ENCODE data around the gene IZUMO4.

Gene IZUMO4

DNA sequence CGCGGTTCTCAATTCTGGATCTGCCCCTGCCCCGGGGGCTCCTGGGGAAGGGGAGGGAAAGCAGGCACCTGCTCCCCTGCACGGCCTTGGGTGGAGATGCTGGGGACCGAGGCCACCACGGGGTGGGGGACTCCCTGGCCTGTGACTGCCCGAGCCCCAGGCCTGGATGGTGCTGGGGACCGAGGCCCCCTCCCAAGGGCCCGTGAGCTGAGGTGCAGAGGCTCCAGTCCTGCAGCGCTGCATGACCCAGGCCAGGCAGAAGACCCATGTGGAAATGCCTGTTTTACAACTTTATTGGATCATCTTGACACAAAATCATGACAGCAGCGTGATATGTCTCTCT, 4.0 kb downstream of the IZUMO4 start:
- H3K27me3 ChIP-seq (ENCODE audit: control insufficient read depth, insufficient read depth, low read length): no peaks in the 10 kb centered on the region
- no peaks in the 10 kb centered on the region for H3K9me3 ChIP-seq (ENCODE audit: control insufficient read depth, insufficient read depth, low read length)
- no peaks in the 10 kb centered on the region for H3K4me1 ChIP-seq (ENCODE audit: control insufficient read depth, insufficient read depth, low read length)
- no peak overlapping the region for H3K27ac ChIP-seq (ENCODE audit: low read depth, low read length)
- H3K9ac ChIP-seq (ENCODE audit: low read depth, low read length): no peak overlapping the region
- H3K4me3 ChIP-seq (ENCODE audit: low read depth, low read length): no peak overlapping the region
- H3K36me3 ChIP-seq (ENCODE audit: control insufficient read depth, insufficient read depth, low read length): peaks cover 51% of the 10 kb centered on the region

DNA sequence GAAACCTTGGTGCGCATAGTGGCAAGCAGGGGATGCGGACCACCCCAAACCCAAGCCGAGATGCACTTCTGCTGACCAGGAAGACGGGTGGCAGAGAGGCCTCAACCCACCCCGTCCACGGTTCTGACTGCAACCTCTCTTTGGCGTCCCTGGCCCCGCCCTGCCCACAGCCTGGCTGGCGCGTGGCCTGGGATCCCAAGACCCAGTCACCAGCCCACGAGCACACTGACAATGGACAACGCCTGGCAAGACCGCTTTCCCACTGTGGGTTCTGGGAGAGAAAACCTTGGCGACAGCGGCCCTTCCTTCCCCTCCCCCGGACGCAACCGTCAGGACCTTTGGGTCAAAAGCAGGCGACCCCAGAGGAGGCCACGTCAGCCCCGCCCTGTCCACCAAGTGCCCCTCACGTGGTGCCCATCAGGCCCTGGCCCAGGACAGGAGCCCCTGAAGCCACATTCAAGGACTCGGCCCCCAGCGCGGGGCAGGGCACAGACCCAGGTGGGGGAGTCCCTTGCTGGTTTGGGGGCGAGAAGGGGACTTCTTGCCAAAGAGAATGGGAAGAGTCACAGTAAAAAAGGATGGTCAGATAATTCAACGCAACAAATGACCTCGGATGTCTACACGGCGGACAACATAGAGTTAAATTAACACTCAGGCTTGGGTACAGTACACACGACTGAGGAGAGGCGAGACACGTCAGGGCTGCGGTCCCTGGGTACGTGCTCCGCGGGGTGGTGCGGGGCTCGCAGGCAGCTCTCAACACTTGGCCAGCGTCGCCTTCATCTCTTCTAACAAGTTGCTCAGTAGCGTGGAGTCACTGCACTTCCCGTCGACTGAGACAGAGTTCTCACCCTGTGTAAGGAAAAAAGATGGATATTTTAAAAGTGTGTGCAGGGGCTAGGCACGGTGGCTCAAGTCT, 5.0 kb downstream of the IZUMO4 start:
- H3K27ac ChIP-seq (ENCODE audit: low read depth, low read length): no peak overlapping the region
- H3K9ac ChIP-seq (ENCODE audit: low read depth, low read length): no peak overlapping the region
- H3K36me3 ChIP-seq (ENCODE audit: control insufficient read depth, insufficient read depth, low read length): peaks cover 61% of the 10 kb centered on the region
- H3K4me1 ChIP-seq (ENCODE audit: control insufficient read depth, insufficient read depth, low read length): no peaks in the 10 kb centered on the region
- no peaks in the 10 kb centered on the region for H3K27me3 ChIP-seq (ENCODE audit: control insufficient read depth, insufficient read depth, low read length)
- no peak overlapping the region for H3K4me3 ChIP-seq (ENCODE audit: low read depth, low read length)
- H3K9me3 ChIP-seq (ENCODE audit: control insufficient read depth, insufficient read depth, low read length): no peaks in the 10 kb centered on the region; the same call in 1 of the 2 replicates

DNA sequence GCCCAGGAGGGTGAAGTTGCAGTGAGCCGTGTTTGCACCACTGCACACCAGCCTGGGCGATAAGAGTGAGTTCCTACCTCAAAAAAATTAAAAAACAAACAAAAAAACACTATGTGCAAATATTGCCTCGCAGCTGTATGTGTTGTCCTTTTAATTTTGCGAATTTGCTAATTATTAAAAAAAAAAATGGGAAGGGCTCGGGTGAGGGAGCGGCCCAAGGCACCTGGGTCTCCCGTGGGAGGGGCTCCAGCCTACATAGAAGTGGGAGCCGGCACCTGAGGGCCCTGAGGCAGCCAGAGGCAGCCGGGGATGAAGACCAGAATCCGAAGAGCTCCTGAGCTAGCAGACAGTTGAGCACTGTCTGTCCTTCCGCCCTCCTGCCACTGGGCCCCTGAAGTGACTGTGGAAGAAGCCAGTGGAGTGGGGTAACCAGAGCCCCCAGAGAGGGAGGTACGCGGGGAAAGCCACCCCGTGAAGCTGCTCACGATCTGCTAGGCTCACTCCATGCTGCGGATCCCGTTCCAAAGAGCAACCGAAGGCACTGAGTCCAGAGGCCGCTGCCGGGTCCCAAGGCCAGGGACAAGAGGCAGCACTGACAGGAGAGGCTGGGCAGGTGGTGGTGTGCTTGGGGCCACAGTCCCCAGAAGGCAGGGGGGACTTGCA, 6.5 kb downstream of the IZUMO4 start:
- no peaks in the 10 kb centered on the region for H3K4me1 ChIP-seq (ENCODE audit: control insufficient read depth, insufficient read depth, low read length)
- H3K36me3 ChIP-seq (ENCODE audit: control insufficient read depth, insufficient read depth, low read length): peaks cover 75% of the 10 kb centered on the region
- H3K9ac ChIP-seq (ENCODE audit: low read depth, low read length): no peak overlapping the region
- no peaks in the 10 kb centered on the region for H3K27me3 ChIP-seq (ENCODE audit: control insufficient read depth, insufficient read depth, low read length)
- no peak overlapping the region for H3K4me3 ChIP-seq (ENCODE audit: low read depth, low read length)
- no peaks in the 10 kb centered on the region; the same call in 1 of the 2 replicates for H3K9me3 ChIP-seq (ENCODE audit: control insufficient read depth, insufficient read depth, low read length)
- no peak overlapping the region for H3K27ac ChIP-seq (ENCODE audit: low read depth, low read length)

GRCh38 chr19:2108251-2109016, 11.7 kb downstream of the IZUMO4 start:
- H3K27ac ChIP-seq (ENCODE audit: low read depth, low read length): no peak overlapping the region
- peaks cover 90% of the 10 kb centered on the region for H3K36me3 ChIP-seq (ENCODE audit: control insufficient read depth, insufficient read depth, low read length)
- no peaks in the 10 kb centered on the region for H3K27me3 ChIP-seq (ENCODE audit: control insufficient read depth, insufficient read depth, low read length)
- H3K9ac ChIP-seq (ENCODE audit: low read depth, low read length): no peak overlapping the region
- no peaks in the 10 kb centered on the region for H3K4me1 ChIP-seq (ENCODE audit: control insufficient read depth, insufficient read depth, low read length)
- H3K9me3 ChIP-seq (ENCODE audit: control insufficient read depth, insufficient read depth, low read length): no peaks in the 10 kb centered on the region; the same call in 1 of the 2 replicates
- no peak overlapping the region for H3K4me3 ChIP-seq (ENCODE audit: low read depth, low read length)

GRCh38 chr19:2109046-2109864, 12.5 kb downstream of the IZUMO4 start:
- H3K4me3 ChIP-seq (ENCODE audit: low read depth, low read length): no peak overlapping the region
- H3K36me3 ChIP-seq (ENCODE audit: control insufficient read depth, insufficient read depth, low read length): peaks cover 92% of the 10 kb centered on the region
- H3K4me1 ChIP-seq (ENCODE audit: control insufficient read depth, insufficient read depth, low read length): no peaks in the 10 kb centered on the region
- H3K9me3 ChIP-seq (ENCODE audit: control insufficient read depth, insufficient read depth, low read length): no peaks in the 10 kb centered on the region; the same call in 1 of the 2 replicates
- no peaks in the 10 kb centered on the region for H3K27me3 ChIP-seq (ENCODE audit: control insufficient read depth, insufficient read depth, low read length)
- no peak overlapping the region for H3K9ac ChIP-seq (ENCODE audit: low read depth, low read length)
- H3K27ac ChIP-seq (ENCODE audit: low read depth, low read length): no peak overlapping the region

DNA sequence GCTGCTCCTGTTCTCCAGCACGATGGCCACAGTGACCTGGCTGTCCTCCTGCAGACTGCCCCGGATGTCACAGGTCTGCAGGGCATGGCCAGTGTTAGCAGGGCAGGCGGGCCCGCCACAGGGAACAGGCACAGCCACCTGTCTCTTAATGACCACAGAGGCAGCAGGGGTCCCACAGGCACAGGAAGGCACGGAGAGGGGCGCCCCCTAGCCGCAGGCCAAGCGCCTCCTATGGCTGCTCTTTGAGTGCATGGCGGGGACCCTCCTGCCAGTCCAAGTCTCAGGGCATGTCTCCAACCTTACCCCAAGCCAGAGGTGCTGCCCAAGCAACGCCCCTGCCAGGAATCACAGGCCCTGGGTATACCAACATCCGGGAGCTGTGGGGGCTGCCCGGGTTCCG, 14.1 kb downstream of the IZUMO4 start:
- Histone ChIP-seq H3K4me1 (ENCODE audit: control insufficient read depth, insufficient read depth, low read length) (no peaks in the 10 kb centered on the region), H3K36me3 (ENCODE audit: control insufficient read depth, insufficient read depth, low read length) (peaks cover 96% of the 10 kb centered on the region), H3K27me3 (ENCODE audit: control insufficient read depth, insufficient read depth, low read length) (no peaks in the 10 kb centered on the region), H3K4me3 (ENCODE audit: low read depth, low read length) (no peak overlapping the region), H3K9me3 (ENCODE audit: control insufficient read depth, insufficient read depth, low read length) (no peaks in the 10 kb centered on the region; the same call in 1 of the 2 replicates), H3K27ac (ENCODE audit: low read depth, low read length) (no peak overlapping the region), H3K9ac (ENCODE audit: low read depth, low read length) (no peak overlapping the region)

DNA sequence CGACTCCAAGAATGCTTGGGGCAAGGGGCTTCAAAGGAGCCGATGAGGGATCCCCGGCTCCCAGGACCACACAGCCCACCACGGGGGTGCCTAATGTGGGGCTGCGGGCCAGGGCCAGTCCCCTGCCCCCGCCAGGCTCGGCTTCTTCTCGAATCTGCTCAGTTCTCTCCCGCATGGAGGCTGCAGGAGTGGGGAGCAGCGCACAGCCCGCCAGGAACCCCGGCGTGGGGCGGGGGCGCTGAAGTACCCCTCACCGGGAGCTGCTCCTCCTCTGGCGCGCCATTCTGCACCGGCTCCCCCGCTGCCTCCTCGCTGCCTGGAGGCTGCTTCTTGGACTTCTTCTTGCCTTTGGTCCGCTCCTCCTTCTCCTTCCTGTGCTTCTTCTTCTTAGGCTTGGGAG, 14.7 kb downstream of the IZUMO4 start:
- no peak overlapping the region for H3K9ac ChIP-seq (ENCODE audit: low read depth, low read length)
- no peaks in the 10 kb centered on the region for H3K4me1 ChIP-seq (ENCODE audit: control insufficient read depth, insufficient read depth, low read length)
- H3K27me3 ChIP-seq (ENCODE audit: control insufficient read depth, insufficient read depth, low read length): no peaks in the 10 kb centered on the region
- no peaks in the 10 kb centered on the region for H3K9me3 ChIP-seq (ENCODE audit: control insufficient read depth, insufficient read depth, low read length)
- no peak overlapping the region for H3K4me3 ChIP-seq (ENCODE audit: low read depth, low read length)
- no peak overlapping the region for H3K27ac ChIP-seq (ENCODE audit: low read depth, low read length)
- peaks cover 96% of the 10 kb centered on the region for H3K36me3 ChIP-seq (ENCODE audit: control insufficient read depth, insufficient read depth, low read length)

DNA sequence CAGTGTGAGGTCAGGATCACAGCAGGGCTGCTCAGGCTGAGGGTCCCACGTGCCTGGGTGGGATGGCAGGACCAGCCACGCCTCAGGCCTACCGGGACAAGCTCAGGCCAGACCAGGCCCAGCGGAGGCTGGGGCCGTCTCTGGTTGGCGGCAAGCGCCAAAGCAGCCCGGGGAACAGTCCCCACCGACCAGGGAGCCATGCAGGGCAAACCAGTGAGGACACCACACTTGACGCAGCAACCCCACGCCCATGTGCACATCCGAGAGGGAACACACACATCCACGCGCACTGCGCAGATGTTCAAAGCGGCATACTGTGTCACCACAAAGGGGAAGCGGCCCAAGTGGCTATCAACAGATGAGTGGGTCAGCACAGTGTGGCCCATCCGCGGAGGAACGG, 15.2 kb downstream of the IZUMO4 start:
- Histone ChIP-seq H3K27ac (ENCODE audit: low read depth, low read length) (no peak overlapping the region), H3K4me3 (ENCODE audit: low read depth, low read length) (no peak overlapping the region), H3K9me3 (ENCODE audit: control insufficient read depth, insufficient read depth, low read length) (no peaks in the 10 kb centered on the region), H3K9ac (ENCODE audit: low read depth, low read length) (no peak overlapping the region), H3K36me3 (ENCODE audit: control insufficient read depth, insufficient read depth, low read length) (peaks cover 96% of the 10 kb centered on the region), H3K4me1 (ENCODE audit: control insufficient read depth, insufficient read depth, low read length) (no peaks in the 10 kb centered on the region), H3K27me3 (ENCODE audit: control insufficient read depth, insufficient read depth, low read length) (no peaks in the 10 kb centered on the region)

- Histone ChIP-seq H3K36me3 (ENCODE audit: control insufficient read depth, insufficient read depth, low read length) (peaks cover 98% of the 10 kb centered on the region), H3K4me1 (ENCODE audit: control insufficient read depth, insufficient read depth, low read length) (no peaks in the 10 kb centered on the region), H3K4me3 (ENCODE audit: low read depth, low read length) (no peak overlapping the region), H3K9ac (ENCODE audit: low read depth, low read length) (no peak overlapping the region), H3K9me3 (ENCODE audit: control insufficient read depth, insufficient read depth, low read length) (no peaks in the 10 kb centered on the region), H3K27ac (ENCODE audit: low read depth, low read length) (no peak overlapping the region), H3K27me3 (ENCODE audit: control insufficient read depth, insufficient read depth, low read length) (no peaks in the 10 kb centered on the region)
These were observed 16.0 kb downstream of the IZUMO4 start for GRCh38 chr19:2112516-2113320.
